ENCODE data around the gene RABL6. TPM values are rescaled to one million over a fixed set of nuclear protein-coding genes. Genes with fewer than 3 reads are reported as not detected.

Gene RABL6
- total and polyA plus RNA-seq, 8 donors: 50.7 to 119 (median 66.5) TPM

DNA sequence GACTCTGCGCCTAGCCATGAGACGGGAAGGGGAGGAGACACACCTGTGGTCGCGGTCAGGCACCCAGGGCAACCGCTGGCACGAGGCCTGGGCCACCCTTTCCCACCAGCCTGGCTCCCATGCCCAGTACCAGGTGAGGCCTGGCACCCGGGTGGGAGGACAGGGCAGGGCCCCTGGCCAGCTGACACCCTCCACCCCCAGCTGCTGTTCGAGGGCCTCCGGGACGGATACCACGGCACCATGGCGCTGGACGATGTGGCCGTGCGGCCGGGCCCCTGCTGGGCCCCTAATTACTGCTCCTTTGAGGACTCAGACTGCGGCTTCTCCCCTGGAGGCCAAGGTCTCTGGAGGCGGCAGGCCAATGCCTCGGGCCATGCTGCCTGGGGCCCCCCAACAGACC lies 49.4 kb downstream of the RABL6 start:
- TF ChIP-seq CTCF (IDR thresholded peaks at IDR 0.05): no peak
- peak in 5 of 6 donors; percentile 35 to 83 (median 64) for DNase-seq
- FAIRE-seq: no peak

DNA sequence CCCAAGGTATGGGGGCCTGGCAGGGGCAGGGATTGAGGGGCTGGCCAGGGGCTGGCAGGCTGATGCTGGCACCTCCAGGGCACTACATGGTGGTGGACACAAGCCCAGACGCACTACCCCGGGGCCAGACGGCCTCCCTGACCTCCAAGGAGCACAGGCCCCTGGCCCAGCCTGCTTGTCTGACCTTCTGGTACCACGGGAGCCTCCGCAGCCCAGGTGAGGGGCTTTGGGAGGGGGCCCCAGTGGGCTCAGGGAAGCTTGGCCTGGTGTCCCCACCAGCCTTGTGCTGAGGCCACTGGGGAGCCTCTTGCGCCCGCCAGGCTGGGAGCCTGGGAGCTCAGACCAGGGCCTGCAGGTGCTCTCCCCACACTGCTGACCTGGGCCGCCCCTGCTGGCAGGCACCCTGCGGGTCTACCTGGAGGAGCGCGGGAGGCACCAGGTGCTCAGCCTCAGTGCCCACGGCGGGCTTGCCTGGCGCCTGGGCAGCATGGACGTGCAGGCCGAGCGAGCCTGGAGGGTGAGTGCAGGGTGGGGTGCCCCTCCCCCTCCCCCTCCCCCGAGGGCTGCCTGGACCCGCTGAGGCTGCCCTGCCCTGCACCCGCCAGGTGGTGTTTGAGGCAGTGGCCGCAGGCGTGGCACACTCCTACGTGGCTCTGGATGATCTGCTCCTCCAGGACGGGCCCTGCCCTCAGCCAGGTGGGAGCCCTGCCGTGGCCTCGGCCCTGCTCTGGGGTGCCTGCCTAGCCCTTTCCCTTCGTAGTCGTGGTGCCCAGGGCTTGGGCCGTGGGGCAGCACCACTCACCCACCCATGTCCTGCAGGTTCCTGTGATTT lies 50.0 kb downstream of the RABL6 start:
- Histone ChIP-seq H3K36me3 (peaks cover 0 to 23% (median 15%) of the 10 kb centered on the region in 3 donors), H3K4me1 (peaks cover 26 to 31% (median 27%) of the 10 kb centered on the region in 3 donors), H3K9me3 (no peaks in the 10 kb centered on the region), H3K27me3 (no peaks in the 10 kb centered on the region), H3K27ac (peak overlapping the region; percentile 53 to 76 (median 64)), H3K4me3 (no peak overlapping the region)
- intact Hi-C loops (cut with DNase I): no loop called here
- ATAC-seq (peak; percentile 43 to 68 (median 54)), DNase-seq (peak; percentile 70 to 91 (median 84)), FAIRE-seq (no peak)
- no peak for TF ChIP-seq CTCF (IDR thresholded peaks at IDR 0.05)
- WGBS, 2 donors: 40% methylated on average over 25 to 29 of the region's 29 CpGs

More for the DNA sequence above, 49.4 kb downstream of the RABL6 start:
- no peak overlapping the region for H3K4me3 ChIP-seq
- intact Hi-C loops (cut with DNase I): no loop called here
- peak overlapping the region; percentile 46 to 76 (median 58) for H3K27ac ChIP-seq
- no peak for ATAC-seq
- H3K36me3 ChIP-seq: peaks cover 0 to 18% (median 9%) of the 10 kb centered on the region in 3 donors
- no peaks in the 10 kb centered on the region for H3K27me3 ChIP-seq
- 72 to 76% methylated on average over 18 to 19 of the region's 19 CpGs for WGBS, 2 donors
- no peaks in the 10 kb centered on the region for H3K9me3 ChIP-seq
- peaks cover 30 to 31% (median 31%) of the 10 kb centered on the region in 3 donors for H3K4me1 ChIP-seq

- peak overlapping the region; percentile 53 to 76 (median 64) for H3K27ac ChIP-seq
- peak in 5 of 6 donors; percentile 19 to 79 (median 55) for DNase-seq
- H3K4me1 ChIP-seq: peaks cover 26 to 31% (median 27%) of the 10 kb centered on the region in 3 donors
- H3K27me3 ChIP-seq: no peaks in the 10 kb centered on the region
- intact Hi-C loops (cut with DNase I): no loop called here
- WGBS, 2 donors: 73 to 76% methylated on average over 15 of the region's 15 CpGs
- H3K36me3 ChIP-seq: peaks cover 2 to 30% (median 22%) of the 10 kb centered on the region in 3 donors
- ATAC-seq: peak in 2 of 4 donors; percentile 2 to 3
- FAIRE-seq: no peak
- no peaks in the 10 kb centered on the region for H3K9me3 ChIP-seq
- TF ChIP-seq CTCF (IDR thresholded peaks at IDR 0.05): no peak
- H3K4me3 ChIP-seq: no peak overlapping the region
Observed at GRCh38 chr9:136858452-136858843, 50.7 kb downstream of the RABL6 start.

DNA sequence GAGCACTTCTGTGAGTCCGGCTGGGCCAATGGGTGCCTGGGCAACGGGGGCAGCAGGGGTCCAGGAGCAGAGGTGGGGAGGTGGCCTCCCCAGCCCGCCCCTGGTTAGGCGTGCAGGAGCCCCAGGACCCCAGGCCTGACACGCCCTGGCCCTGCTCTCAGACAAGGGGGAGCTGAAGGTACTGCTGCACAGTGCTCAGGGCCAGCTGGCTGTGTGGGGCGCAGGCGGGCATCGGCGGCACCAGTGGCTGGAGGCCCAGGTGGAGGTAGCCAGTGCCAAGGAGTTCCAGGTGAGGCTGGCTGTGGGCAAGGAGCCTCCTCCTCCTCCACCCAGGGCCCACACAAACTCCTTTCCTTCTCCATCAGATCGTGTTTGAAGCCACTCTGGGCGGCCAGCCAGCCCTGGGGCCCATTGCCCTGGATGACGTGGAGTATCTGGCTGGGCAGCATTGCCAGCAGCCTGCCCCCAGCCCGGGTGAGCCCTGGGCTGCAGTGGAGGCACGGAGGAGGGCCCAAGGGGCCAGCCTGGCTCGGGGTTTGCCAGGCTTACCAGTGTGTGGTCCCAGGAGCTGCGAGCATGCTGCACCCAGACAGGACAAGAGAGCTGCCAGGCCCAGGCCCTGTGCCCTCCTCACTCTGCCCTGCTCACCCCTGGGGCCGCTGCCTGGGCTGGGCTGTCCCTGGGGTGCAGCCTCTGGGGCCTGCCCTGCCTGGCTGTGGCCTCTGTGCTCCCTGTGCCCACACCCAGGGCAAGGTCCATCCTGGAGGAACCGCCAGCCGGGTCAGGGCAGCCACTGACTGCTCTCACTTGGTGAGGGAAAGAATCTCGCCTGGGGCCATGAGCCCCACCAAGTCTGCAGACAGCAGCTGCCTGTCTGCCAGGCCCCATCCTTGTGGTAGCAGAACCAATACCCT lies 51.4 kb downstream of the RABL6 start:
- DNase-seq (peak; percentile 87 to 96 (median 92)), ATAC-seq (peak; percentile 68 to 77 (median 74)), FAIRE-seq (no peak)
- Histone ChIP-seq H3K4me3 (no peak overlapping the region), H3K9me3 (no peaks in the 10 kb centered on the region), H3K27ac (peak overlapping the region; percentile 53 to 76 (median 64)), H3K4me1 (peaks cover 26 to 34% (median 27%) of the 10 kb centered on the region in 3 donors), H3K36me3 (peaks cover 4 to 33% (median 24%) of the 10 kb centered on the region in 3 donors), H3K27me3 (no peaks in the 10 kb centered on the region)
- intact Hi-C loops (cut with DNase I): no loop called here
- no peak for TF ChIP-seq CTCF (IDR thresholded peaks at IDR 0.05)
- 26 to 27% methylated on average over 18 to 20 of the region's 20 CpGs for WGBS, 2 donors
